ENCODE measurements around the gene GUCY1A2.

- TF ChIP-seq CTCF (IDR thresholded peaks at IDR 0.05; ENCODE audit: borderline replicate concordance, extremely low read depth, low read length, poor library complexity, severe bottlenecking): no peak
- no peak for TF ChIP-seq EZH2 (IDR thresholded peaks at IDR 0.05; ENCODE audit: borderline replicate concordance, low read depth, low read length, severe bottlenecking)
Measured at GRCh38 chr11:107009190-107009589, 9.1 kb downstream of the GUCY1A2 start.

All from DND-41 (cell line).